Panc1 (cell line): ENCODE data around the gene SLPI. TPM values are rescaled to one million over a fixed set of nuclear protein-coding genes. Genes with fewer than 3 reads are reported as not detected.

Source experiments
- ATAC-seq: fragments of 200-7000 bp; cut with Tn5 transposase; 2 replicates; pipeline ENCODE4 v1.9.1; 2020; ENCODE audit warnings: mild to moderate bottlenecking, moderate library complexity
- BruUV-seq: library from RNA; stranded (reverse); fragments of 400-500 nt; replicated peaks from 2 replicates; lab custom pipeline; 2021; lab: Mats Ljungman, UMichigan
- CTCF ChIA-PET: fragments of 300-600 bp; sonication (Branson Sonifier 250); formaldehyde crosslinking; loops from one replicate; lab custom pipeline; 2022; ENCODE audit warnings: antibody characterized with exemption; lab: Charles Lee
- POLR2A ChIA-PET: fragments of 300-600 bp; sonication (Branson Sonifier 250); formaldehyde crosslinking; loops from one replicate; lab custom pipeline; 2022; ENCODE audit warnings: antibody characterized with exemption; lab: Charles Lee
- DNase-seq: peaks from one replicate; pipeline ENCODE4 v3.0.0-alpha.2; 2010; ENCODE audit warnings: low read depth, low spot score
- H3K27ac ChIP-seq: 2 replicates; pipeline ENCODE4 v1.5.1; 2011; ENCODE audit warnings: mild to moderate bottlenecking, low read length, inconsistent platforms
- H3K27me3 ChIP-seq: fragments of 200-500 bp; sonication (Bioruptor generic); 2 replicates; pipeline ENCODE4 v1.6.0; 2014; ENCODE audit warnings: low read length, inconsistent platforms; ENCODE audit not compliant: control insufficient read depth, insufficient read depth
- H3K36me3 ChIP-seq: fragments of 200-500 bp; sonication (Bioruptor generic); 2 replicates; pipeline ENCODE4 v1.5.1; 2014; ENCODE audit warnings: inconsistent platforms, mild to moderate bottlenecking, low read length, moderate library complexity; ENCODE audit not compliant: control insufficient read depth, insufficient read depth
- H3K4me1 ChIP-seq: 2 replicates; pipeline ENCODE4 v1.5.1; 2011; ENCODE audit warnings: inconsistent platforms, mild to moderate bottlenecking, low read length, moderate library complexity; ENCODE audit not compliant: control insufficient read depth, insufficient read depth
- H3K4me3 ChIP-seq, 2 experiments: 2 replicates each; pipeline ENCODE4 v1.5.1; 2011 to 2012; ENCODE audit warnings: low read depth in 2 of 2, low read length in 2 of 2, mild to moderate bottlenecking in 2 of 2, inconsistent platforms in 1 of 2, moderate library complexity in 1 of 2
- H3K9me3 ChIP-seq: fragments of 200-500 bp; sonication (Bioruptor generic); 2 replicates; pipeline ENCODE4 v1.5.1; 2014; ENCODE audit warnings: low read depth, mild to moderate bottlenecking, inconsistent platforms, low read length, moderate library complexity; ENCODE audit not compliant: control insufficient read depth, insufficient read depth
- POLR2AphosphoS5 ChIP-seq: IDR thresholded peaks from 2 replicates; pipeline ENCODE4 v1.6.1; 2012; ENCODE audit warnings: mild to moderate bottlenecking, low read depth, low read length, moderate library complexity
- SIN3A ChIP-seq: IDR thresholded peaks from 2 replicates; pipeline ENCODE4 v1.6.1; 2012; ENCODE audit warnings: low read depth, mild to moderate bottlenecking, low read length, moderate library complexity, borderline replicate concordance; ENCODE audit not compliant: insufficient read depth
- TCF7L2 ChIP-seq: IDR thresholded peaks from 2 replicates; pipeline ENCODE4 v1.6.1; 2011; ENCODE audit warnings: mild to moderate bottlenecking, low read depth, low read length, inconsistent platforms
- in situ Hi-C: cut with HindIII; loops from 2 replicates; pipeline ENCODE4 v1.10.0; 2016; ENCODE audit warnings: low sequenced_read_pairs, low pct_unique_long_range_greater_than_20kb
- intact Hi-C: fragments of 100-400 bp; cut with micrococcal nuclease; formaldehyde crosslinking; loops from one replicate; pipeline ENCODE4 v1.10.0; 2022; ENCODE audit not compliant: unreplicated experiment
- total RNA-seq: library from RNA; stranded (reverse); gene quantifications from one replicate; pipeline ENCODE4 v1.2.1, GENCODE V29; 2021; ENCODE audit not compliant: unreplicated experiment
- TF ChIP-seq, protein P1 (sequence below), 2 experiments: IDR thresholded peaks; 2 replicates each; pipeline ENCODE4 v1.6.1; 2011 to 2012; ENCODE audit warnings: low read depth in 2 of 2, control low read depth in 1 of 2, low read length in 1 of 2, mild to moderate bottlenecking in 1 of 2, moderate library complexity in 1 of 2; ENCODE audit not compliant: insufficient read depth in 1 of 2
- TF ChIP-seq, protein P2 (sequence below): fragments of 450-650 bp; IDR thresholded peaks from 2 replicates; pipeline ENCODE4 v1.5.1; 2017; ENCODE audit warnings: mild to moderate bottlenecking

The SLPI gene
- total RNA-seq, 1 experiment from 2014 or later, result 0.74 TPM

GRCh38 chr20:45248609-45249008, 5.8 kb downstream of the SLPI start:
- BruUV-seq, result no TSS peak
- Histone ChIP-seq H3K4me1 (no peaks in the 10 kb centered on the region), H3K27ac (no peak overlapping the region), H3K36me3 (no peaks in the 10 kb centered on the region), H3K9me3 (no peaks in the 10 kb centered on the region), H3K27me3 (peaks cover 52% of the 10 kb centered on the region), H3K4me3 (no peak overlapping the region)
- in situ Hi-C loops (no loop called here), intact Hi-C loops (no loop called here)
- no peak for ATAC-seq
- DNase-seq, result no peak
- CTCF ChIA-PET, result no interaction called here
- TF ChIP-seq, protein P1, sequence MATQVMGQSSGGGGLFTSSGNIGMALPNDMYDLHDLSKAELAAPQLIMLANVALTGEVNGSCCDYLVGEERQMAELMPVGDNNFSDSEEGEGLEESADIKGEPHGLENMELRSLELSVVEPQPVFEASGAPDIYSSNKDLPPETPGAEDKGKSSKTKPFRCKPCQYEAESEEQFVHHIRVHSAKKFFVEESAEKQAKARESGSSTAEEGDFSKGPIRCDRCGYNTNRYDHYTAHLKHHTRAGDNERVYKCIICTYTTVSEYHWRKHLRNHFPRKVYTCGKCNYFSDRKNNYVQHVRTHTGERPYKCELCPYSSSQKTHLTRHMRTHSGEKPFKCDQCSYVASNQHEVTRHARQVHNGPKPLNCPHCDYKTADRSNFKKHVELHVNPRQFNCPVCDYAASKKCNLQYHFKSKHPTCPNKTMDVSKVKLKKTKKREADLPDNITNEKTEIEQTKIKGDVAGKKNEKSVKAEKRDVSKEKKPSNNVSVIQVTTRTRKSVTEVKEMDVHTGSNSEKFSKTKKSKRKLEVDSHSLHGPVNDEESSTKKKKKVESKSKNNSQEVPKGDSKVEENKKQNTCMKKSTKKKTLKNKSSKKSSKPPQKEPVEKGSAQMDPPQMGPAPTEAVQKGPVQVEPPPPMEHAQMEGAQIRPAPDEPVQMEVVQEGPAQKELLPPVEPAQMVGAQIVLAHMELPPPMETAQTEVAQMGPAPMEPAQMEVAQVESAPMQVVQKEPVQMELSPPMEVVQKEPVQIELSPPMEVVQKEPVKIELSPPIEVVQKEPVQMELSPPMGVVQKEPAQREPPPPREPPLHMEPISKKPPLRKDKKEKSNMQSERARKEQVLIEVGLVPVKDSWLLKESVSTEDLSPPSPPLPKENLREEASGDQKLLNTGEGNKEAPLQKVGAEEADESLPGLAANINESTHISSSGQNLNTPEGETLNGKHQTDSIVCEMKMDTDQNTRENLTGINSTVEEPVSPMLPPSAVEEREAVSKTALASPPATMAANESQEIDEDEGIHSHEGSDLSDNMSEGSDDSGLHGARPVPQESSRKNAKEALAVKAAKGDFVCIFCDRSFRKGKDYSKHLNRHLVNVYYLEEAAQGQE (IDR thresholded peaks at IDR 0.05; ENCODE audit: insufficient read depth in 1 of 2, low read depth in 2 of 2, low read length in 1 of 2), result no peak
- TF ChIP-seq, protein P2, sequence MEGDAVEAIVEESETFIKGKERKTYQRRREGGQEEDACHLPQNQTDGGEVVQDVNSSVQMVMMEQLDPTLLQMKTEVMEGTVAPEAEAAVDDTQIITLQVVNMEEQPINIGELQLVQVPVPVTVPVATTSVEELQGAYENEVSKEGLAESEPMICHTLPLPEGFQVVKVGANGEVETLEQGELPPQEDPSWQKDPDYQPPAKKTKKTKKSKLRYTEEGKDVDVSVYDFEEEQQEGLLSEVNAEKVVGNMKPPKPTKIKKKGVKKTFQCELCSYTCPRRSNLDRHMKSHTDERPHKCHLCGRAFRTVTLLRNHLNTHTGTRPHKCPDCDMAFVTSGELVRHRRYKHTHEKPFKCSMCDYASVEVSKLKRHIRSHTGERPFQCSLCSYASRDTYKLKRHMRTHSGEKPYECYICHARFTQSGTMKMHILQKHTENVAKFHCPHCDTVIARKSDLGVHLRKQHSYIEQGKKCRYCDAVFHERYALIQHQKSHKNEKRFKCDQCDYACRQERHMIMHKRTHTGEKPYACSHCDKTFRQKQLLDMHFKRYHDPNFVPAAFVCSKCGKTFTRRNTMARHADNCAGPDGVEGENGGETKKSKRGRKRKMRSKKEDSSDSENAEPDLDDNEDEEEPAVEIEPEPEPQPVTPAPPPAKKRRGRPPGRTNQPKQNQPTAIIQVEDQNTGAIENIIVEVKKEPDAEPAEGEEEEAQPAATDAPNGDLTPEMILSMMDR, result no peak
- no peak for TF ChIP-seq TCF7L2
- TF ChIP-seq SIN3A, result no peak
- no peak for TF ChIP-seq POLR2AphosphoS5
- POLR2A ChIA-PET, result no interaction called here

GRCh38 chr20:45247865-45248264, 6.5 kb downstream of the SLPI start:
- BruUV-seq, result no TSS peak
- no peak overlapping the region for H3K27ac ChIP-seq
- H3K27me3 ChIP-seq, result peaks cover 56% of the 10 kb centered on the region
- in situ Hi-C loops, result no loop called here
- no peaks in the 10 kb centered on the region for H3K9me3 ChIP-seq
- ATAC-seq (no peak), DNase-seq (no peak)
- H3K4me3 ChIP-seq, result no peak overlapping the region
- intact Hi-C loops, result no loop called here
- CTCF ChIA-PET, result no interaction called here
- POLR2A ChIA-PET, result no interaction called here
- H3K4me1 ChIP-seq, result no peaks in the 10 kb centered on the region
- H3K36me3 ChIP-seq, result no peaks in the 10 kb centered on the region
- TF ChIP-seq, protein P2, result no peak
- TF ChIP-seq POLR2AphosphoS5 (no peak), SIN3A (no peak), TCF7L2 (no peak)
- TF ChIP-seq, protein P1 (IDR thresholded peaks at IDR 0.05; ENCODE audit: insufficient read depth in 1 of 2, low read depth in 2 of 2, low read length in 1 of 2), result no peak
